Vagina (tissue), 2 donors: ENCODE data around the gene SMIM17. TPM values are rescaled to one million over a fixed set of nuclear protein-coding genes. Genes with fewer than 3 reads are reported as not detected.

Source experiments
- DNase-seq, 2 donors: peaks; one replicate each; pipeline ENCODE4 v3.0.0-alpha.2; 2017; ENCODE audit errors: extremely low spot score in 2 of 2
- H3K27ac ChIP-seq: fragments of 200-600 bp; sonication (generic); one replicate; pipeline ENCODE4 v1.5.1; 2019
- H3K27me3 ChIP-seq: fragments of 200-600 bp; sonication (generic); one replicate; pipeline ENCODE4 v1.5.1; 2019
- H3K36me3 ChIP-seq, 2 donors: fragments of 200-600 bp; sonication (generic); one replicate each; pipeline ENCODE4 v1.5.1; 2017 to 2019
- H3K4me1 ChIP-seq: fragments of 200-600 bp; sonication (generic); one replicate; pipeline ENCODE4 v1.5.1; 2019
- H3K4me3 ChIP-seq, 2 donors: fragments of 200-600 bp; sonication (generic); 1 replicate in 1 of 2; 2 replicates in 1 of 2; pipeline ENCODE4 v1.5.1; 2016 to 2019
- H3K9me3 ChIP-seq: fragments of 200-600 bp; sonication (generic); one replicate; pipeline ENCODE4 v1.5.1; 2019
- POLR2A ChIP-seq, 2 donors: fragments of 450-650 bp; IDR thresholded peaks; one replicate each; pipeline ENCODE4 v1.6.1; 2017; ENCODE audit warnings: antibody characterized with exemption in 2 of 2, mild to moderate bottlenecking in 2 of 2, moderate library complexity in 2 of 2
- POLR2AphosphoS5 ChIP-seq, 2 donors: sonication (generic); formaldehyde crosslinking; IDR thresholded peaks; one replicate each; pipeline ENCODE4 v1.9.0; 2017; ENCODE audit warnings: antibody characterized with exemption in 2 of 2, mild to moderate bottlenecking in 2 of 2, low read depth in 1 of 2; ENCODE audit not compliant: insufficient read depth in 1 of 2
- intact Hi-C: fragments of 100-400 bp; cut with DNase I; formaldehyde crosslinking; loops from one replicate; pipeline ENCODE4 v1.15.1; 2023
- total RNA-seq: library from RNA; depleted of rRNA; stranded (reverse); fragments of >200 nt; gene quantifications from one replicate; pipeline ENCODE4 v1.2.3, GENCODE V29; 2016
- TF ChIP-seq, protein P1 (sequence below), 3 experiments: fragments of 450-650 bp in 2 of 3; fragments of 200-600 bp in 1 of 3; sonication (generic) in 1 of 3; IDR thresholded peaks; one replicate each; pipeline ENCODE4 v1.5.1; 2017 to 2019; ENCODE audit warnings: antibody characterized with exemption in 3 of 3, mild to moderate bottlenecking in 2 of 3, moderate library complexity in 2 of 3

Gene SMIM17
- total RNA-seq, 1 donor from 2014 or later: 0.98 TPM

DNA sequence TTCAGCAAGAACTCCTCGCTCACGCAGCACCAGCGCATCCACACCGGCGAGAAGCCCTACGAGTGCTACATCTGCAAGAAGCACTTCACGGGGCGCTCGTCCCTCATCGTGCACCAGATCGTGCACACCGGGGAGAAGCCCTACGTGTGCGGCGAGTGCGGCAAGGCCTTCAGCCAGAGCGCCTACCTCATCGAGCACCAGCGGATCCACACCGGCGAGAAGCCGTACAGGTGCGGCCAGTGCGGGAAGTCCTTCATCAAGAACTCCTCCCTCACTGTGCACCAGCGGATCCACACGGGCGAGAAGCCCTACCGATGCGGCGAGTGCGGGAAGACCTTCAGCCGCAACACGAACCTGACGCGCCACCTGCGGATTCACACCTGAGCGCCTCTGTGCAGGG, 20.6 kb upstream of the SMIM17 start:
- Histone ChIP-seq H3K4me3 (no peak overlapping the region), H3K27ac (no peak overlapping the region), H3K4me1 (no peaks in the 10 kb centered on the region), H3K36me3 (peaks cover 0 to 70% of the 10 kb centered on the region in 2 donors), H3K27me3 (no peaks in the 10 kb centered on the region), H3K9me3 (peaks cover 34% of the 10 kb centered on the region)
- intact Hi-C loops: no loop called here
- no peak for DNase-seq
- TF ChIP-seq POLR2A (IDR thresholded peaks at IDR 0.05) (no peak), POLR2AphosphoS5 (IDR thresholded peaks at IDR 0.05; ENCODE audit: insufficient read depth in 1 of 2, low read depth in 1 of 2) (no peak)
- TF ChIP-seq, protein P1, sequence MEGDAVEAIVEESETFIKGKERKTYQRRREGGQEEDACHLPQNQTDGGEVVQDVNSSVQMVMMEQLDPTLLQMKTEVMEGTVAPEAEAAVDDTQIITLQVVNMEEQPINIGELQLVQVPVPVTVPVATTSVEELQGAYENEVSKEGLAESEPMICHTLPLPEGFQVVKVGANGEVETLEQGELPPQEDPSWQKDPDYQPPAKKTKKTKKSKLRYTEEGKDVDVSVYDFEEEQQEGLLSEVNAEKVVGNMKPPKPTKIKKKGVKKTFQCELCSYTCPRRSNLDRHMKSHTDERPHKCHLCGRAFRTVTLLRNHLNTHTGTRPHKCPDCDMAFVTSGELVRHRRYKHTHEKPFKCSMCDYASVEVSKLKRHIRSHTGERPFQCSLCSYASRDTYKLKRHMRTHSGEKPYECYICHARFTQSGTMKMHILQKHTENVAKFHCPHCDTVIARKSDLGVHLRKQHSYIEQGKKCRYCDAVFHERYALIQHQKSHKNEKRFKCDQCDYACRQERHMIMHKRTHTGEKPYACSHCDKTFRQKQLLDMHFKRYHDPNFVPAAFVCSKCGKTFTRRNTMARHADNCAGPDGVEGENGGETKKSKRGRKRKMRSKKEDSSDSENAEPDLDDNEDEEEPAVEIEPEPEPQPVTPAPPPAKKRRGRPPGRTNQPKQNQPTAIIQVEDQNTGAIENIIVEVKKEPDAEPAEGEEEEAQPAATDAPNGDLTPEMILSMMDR (IDR thresholded peaks at IDR 0.05): no peak

DNA sequence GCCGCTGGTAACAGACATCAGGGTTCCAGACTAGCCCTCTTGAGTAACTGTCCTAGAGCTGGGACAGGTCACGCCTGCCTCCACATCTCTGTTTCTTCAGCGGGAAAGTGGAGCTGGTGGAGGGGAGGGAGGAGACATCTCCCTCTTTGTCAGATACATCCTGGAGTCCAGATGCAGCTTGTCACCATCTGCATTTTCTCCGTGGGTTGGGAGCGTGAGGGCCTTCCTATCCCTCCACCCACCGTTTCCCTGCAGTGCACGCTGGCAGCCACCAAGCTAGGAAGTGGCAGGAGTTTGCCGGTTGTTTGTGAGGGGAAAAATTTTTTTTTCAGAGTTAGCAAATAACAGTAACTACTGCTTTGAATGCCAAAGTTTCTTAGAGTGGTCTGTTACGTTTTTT, 20.0 kb upstream of the SMIM17 start:
- no peaks in the 10 kb centered on the region for H3K4me1 ChIP-seq
- no peak for DNase-seq
- TF ChIP-seq, protein P1 (IDR thresholded peaks at IDR 0.05): no peak
- TF ChIP-seq POLR2A (IDR thresholded peaks at IDR 0.05): no peak
- no peak for TF ChIP-seq POLR2AphosphoS5 (IDR thresholded peaks at IDR 0.05; ENCODE audit: insufficient read depth in 1 of 2, low read depth in 1 of 2)
- peaks cover 34% of the 10 kb centered on the region for H3K9me3 ChIP-seq
- H3K4me3 ChIP-seq: no peak overlapping the region
- H3K36me3 ChIP-seq: peaks cover 0 to 63% of the 10 kb centered on the region in 2 donors
- H3K27me3 ChIP-seq: no peaks in the 10 kb centered on the region
- intact Hi-C loops: no loop called here
- no peak overlapping the region for H3K27ac ChIP-seq

DNA sequence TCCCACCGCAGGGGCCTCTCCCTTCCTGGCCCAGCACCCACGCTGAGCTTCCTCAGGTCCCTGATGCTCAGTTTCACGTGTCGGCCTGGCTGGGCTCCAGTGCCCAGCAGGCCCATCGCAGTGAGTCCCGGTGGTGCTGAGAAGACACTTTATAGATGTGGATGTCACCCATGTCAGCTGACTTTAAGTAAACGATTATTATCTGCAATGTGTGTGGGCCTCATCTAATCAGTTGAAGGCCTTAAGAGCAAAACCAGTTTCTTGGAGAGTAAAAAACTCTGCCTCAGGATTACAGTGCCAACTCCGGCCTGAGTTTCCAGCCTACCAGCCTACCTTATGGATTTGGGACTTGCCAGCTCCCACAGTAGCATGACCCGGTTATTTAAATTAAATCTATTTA, 17.3 kb upstream of the SMIM17 start:
- Histone ChIP-seq H3K27me3 (no peaks in the 10 kb centered on the region), H3K9me3 (peaks cover 38% of the 10 kb centered on the region), H3K27ac (no peak overlapping the region), H3K36me3 (peaks cover 0 to 49% of the 10 kb centered on the region in 2 donors), H3K4me3 (no peak overlapping the region), H3K4me1 (no peaks in the 10 kb centered on the region)
- intact Hi-C loops: no loop called here
- DNase-seq: no peak
- no peak for TF ChIP-seq POLR2AphosphoS5 (IDR thresholded peaks at IDR 0.05; ENCODE audit: insufficient read depth in 1 of 2, low read depth in 1 of 2)
- no peak for TF ChIP-seq POLR2A (IDR thresholded peaks at IDR 0.05)
- TF ChIP-seq, protein P1 (IDR thresholded peaks at IDR 0.05): no peak

DNA sequence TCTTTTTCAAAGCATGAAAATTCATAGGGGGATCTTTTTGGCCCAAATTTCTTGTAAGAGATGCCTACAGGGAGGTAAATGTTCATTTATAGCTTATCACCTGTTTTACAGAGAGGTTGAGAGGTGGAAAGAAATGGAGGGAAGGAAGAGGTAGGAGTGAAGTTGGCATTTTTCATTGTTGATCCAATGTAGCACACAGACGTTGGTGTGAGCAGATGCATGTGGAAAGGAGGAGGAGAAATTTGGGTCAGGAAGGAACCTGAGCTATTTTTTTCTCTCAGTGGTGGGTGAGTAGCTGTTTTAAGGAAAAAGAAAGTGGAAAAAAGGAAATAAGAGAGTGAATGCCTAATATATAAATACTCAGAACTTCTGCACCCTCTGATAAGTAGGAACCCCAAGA, 9.9 kb upstream of the SMIM17 start:
- Histone ChIP-seq H3K36me3 (peaks cover 0 to 6% of the 10 kb centered on the region in 2 donors), H3K27me3 (no peaks in the 10 kb centered on the region), H3K27ac (no peak overlapping the region), H3K4me1 (no peaks in the 10 kb centered on the region), H3K4me3 (no peak overlapping the region), H3K9me3 (peaks cover 22% of the 10 kb centered on the region)
- TF ChIP-seq POLR2AphosphoS5 (IDR thresholded peaks at IDR 0.05; ENCODE audit: insufficient read depth in 1 of 2, low read depth in 1 of 2) (no peak), POLR2A (IDR thresholded peaks at IDR 0.05) (no peak)
- TF ChIP-seq, protein P1 (IDR thresholded peaks at IDR 0.05): no peak
- DNase-seq: no peak
- intact Hi-C loops: no loop called here

DNA sequence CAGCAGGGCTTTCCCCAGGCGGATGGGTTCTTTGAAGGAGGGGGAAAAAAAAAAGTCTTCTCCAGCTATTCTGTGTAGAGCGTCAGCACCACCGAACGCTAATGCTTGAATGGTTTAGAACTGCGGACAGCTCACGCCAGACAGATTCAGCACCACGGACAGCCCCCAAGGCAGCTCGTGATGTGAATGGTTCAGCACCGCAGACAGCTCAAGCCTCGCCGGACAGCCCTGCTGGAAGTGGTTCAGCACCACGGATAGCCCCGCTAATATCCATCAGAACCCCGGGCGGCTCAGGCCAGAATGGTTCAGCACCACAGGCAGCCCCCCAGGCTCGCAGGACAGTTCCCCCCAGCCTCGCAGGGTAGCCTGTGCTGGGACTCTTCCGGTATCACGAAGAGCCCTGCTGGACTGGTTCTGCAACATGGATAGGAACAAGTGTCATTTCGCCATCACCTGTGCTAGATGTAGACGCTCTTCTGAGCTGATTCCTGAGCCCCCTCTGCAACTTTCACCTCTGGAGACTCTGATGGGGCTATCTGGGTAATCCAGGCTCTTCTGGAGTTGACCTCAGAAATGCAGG, 4.9 kb upstream of the SMIM17 start:
- Histone ChIP-seq H3K27me3 (no peaks in the 10 kb centered on the region), H3K4me1 (no peaks in the 10 kb centered on the region), H3K36me3 (peaks cover 0 to 4% of the 10 kb centered on the region in 2 donors), H3K9me3 (peaks cover 10% of the 10 kb centered on the region), H3K4me3 (no peak overlapping the region), H3K27ac (no peak overlapping the region)
- no peak for TF ChIP-seq POLR2A (IDR thresholded peaks at IDR 0.05)
- TF ChIP-seq POLR2AphosphoS5 (IDR thresholded peaks at IDR 0.05; ENCODE audit: insufficient read depth in 1 of 2, low read depth in 1 of 2): no peak
- TF ChIP-seq, protein P1 (IDR thresholded peaks at IDR 0.05): no peak
- no peak for DNase-seq
- intact Hi-C loops: no loop called here
